Upper lobe of left lung (tissue), 4 donors: ENCODE data around the gene LTBP4.

Experiments used
- EP300 ChIP-seq, 4 donors: sonication (generic); formaldehyde crosslinking; IDR thresholded peaks; one replicate each; pipeline ENCODE4 v1.5.1; 2017; ENCODE audit warnings: antibody characterized with exemption in 4 of 4, control low read depth in 2 of 4
- POLR2AphosphoS5 ChIP-seq, 2 donors: sonication (generic); formaldehyde crosslinking; IDR thresholded peaks; one replicate each; pipeline ENCODE4 v1.5.1; 2017; ENCODE audit warnings: antibody characterized with exemption in 2 of 2
- TF ChIP-seq, protein P1 (sequence below), 6 experiments: fragments of 450-650 bp in 4 of 6; fragments of 200-600 bp in 2 of 6; sonication (generic) in 2 of 6; IDR thresholded peaks; one replicate each; pipeline ENCODE4 v1.5.1; 2016 to 2019; ENCODE audit warnings: antibody characterized with exemption in 6 of 6

DNA sequence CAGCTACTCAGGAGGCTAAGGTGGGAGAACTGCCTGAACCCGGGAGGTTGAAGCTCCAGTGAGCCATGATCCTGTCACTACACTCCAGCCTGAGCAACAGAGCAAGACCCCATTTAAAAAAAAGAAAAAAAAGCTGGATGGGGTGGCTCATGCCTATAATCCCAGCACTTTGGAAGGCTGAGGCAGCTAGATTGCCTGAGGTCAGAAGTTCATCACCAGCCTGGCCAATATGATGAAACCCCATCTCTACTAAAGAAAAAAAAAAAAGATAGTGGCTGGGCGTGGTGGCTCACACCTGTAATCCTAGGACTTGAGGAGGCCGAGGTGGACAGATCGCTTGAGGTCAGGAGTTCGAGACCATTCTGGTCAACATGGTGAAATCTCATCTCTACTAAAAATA lies 15.0 kb downstream of the LTBP4 start:
- TF ChIP-seq EP300 (IDR thresholded peaks at IDR 0.05) (no peak), POLR2AphosphoS5 (IDR thresholded peaks at IDR 0.05) (no peak)
- TF ChIP-seq, protein P1, sequence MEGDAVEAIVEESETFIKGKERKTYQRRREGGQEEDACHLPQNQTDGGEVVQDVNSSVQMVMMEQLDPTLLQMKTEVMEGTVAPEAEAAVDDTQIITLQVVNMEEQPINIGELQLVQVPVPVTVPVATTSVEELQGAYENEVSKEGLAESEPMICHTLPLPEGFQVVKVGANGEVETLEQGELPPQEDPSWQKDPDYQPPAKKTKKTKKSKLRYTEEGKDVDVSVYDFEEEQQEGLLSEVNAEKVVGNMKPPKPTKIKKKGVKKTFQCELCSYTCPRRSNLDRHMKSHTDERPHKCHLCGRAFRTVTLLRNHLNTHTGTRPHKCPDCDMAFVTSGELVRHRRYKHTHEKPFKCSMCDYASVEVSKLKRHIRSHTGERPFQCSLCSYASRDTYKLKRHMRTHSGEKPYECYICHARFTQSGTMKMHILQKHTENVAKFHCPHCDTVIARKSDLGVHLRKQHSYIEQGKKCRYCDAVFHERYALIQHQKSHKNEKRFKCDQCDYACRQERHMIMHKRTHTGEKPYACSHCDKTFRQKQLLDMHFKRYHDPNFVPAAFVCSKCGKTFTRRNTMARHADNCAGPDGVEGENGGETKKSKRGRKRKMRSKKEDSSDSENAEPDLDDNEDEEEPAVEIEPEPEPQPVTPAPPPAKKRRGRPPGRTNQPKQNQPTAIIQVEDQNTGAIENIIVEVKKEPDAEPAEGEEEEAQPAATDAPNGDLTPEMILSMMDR (IDR thresholded peaks at IDR 0.05): no peak
